Breast epithelium (tissue), 3 donors: ENCODE measurements around the gene SLC10A3.

Experiments
- CTCF ChIP-seq, 3 donors: fragments of 450-650 bp; IDR thresholded peaks; one replicate each; pipeline ENCODE4 v1.5.1; 2016 to 2017; ENCODE audit warnings: antibody characterized with exemption in 3 of 3, mild to moderate bottlenecking in 3 of 3, moderate library complexity in 3 of 3
- POLR2A ChIP-seq: fragments of 450-650 bp; IDR thresholded peaks from one replicate; pipeline ENCODE4 v1.6.1; 2016; ENCODE audit warnings: antibody characterized with exemption, mild to moderate bottlenecking, moderate library complexity
- POLR2AphosphoS5 ChIP-seq, 3 donors: sonication (generic); formaldehyde crosslinking; IDR thresholded peaks; one replicate each; pipeline ENCODE4 v1.6.1; 2017; ENCODE audit warnings: antibody characterized with exemption in 3 of 3

GRCh38 chrX:154465601-154466000, 24.8 kb downstream of the SLC10A3 start:
- TF ChIP-seq CTCF (IDR thresholded peaks at IDR 0.05): no peak
- no peak for TF ChIP-seq POLR2A
- no peak for TF ChIP-seq POLR2AphosphoS5 (IDR thresholded peaks at IDR 0.05)
